ENCODE data around the gene HDAC4. TPM values are rescaled to one million over a fixed set of nuclear protein-coding genes. Genes with fewer than 3 reads are reported as not detected.
A peak's percentile ranks its signal among the peaks of the same experiment; 100 is the strongest.

HDAC4 gene
- total and polyA plus RNA-seq, 9 of the 15 experiments (the other 6 are each of a cell fraction or from before 2014, with no cell fraction given) = 0.11 to 20.2 (median 4.0) TPM

- TF ChIP-seq ZNF592 (IDR thresholded peaks at IDR 0.05) = peak; percentile 89; the same call in 1 of the 2 replicates
- no peak for TF ChIP-seq BRF1 (IDR thresholded peaks at IDR 0.05; ENCODE audit: borderline replicate concordance, extremely low read depth, insufficient read length)
- TF ChIP-seq ZBTB11 (CRISPR knock-in tag; IDR thresholded peaks at IDR 0.05) = no peak; a peak in 1 of 6 replicates
- no peak for TF ChIP-seq ETS2 (tag; IDR thresholded peaks at IDR 0.05; ENCODE audit: borderline replicate concordance, poor library complexity, severe bottlenecking)
- TF ChIP-seq, protein P1, sequence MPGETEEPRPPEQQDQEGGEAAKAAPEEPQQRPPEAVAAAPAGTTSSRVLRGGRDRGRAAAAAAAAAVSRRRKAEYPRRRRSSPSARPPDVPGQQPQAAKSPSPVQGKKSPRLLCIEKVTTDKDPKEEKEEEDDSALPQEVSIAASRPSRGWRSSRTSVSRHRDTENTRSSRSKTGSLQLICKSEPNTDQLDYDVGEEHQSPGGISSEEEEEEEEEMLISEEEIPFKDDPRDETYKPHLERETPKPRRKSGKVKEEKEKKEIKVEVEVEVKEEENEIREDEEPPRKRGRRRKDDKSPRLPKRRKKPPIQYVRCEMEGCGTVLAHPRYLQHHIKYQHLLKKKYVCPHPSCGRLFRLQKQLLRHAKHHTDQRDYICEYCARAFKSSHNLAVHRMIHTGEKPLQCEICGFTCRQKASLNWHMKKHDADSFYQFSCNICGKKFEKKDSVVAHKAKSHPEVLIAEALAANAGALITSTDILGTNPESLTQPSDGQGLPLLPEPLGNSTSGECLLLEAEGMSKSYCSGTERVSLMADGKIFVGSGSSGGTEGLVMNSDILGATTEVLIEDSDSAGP (CRISPR knock-in tag; IDR thresholded peaks at IDR 0.05) = no peak
- no peak for TF ChIP-seq U2AF2 (optimal IDR thresholded peaks at IDR 0.05; ENCODE audit: low read depth, low read length)
- no peak for TF ChIP-seq TEAD4 (IDR thresholded peaks at IDR 0.05; ENCODE audit: low read length)
- no peak for TF ChIP-seq TEAD4 (CRISPR knock-in tag; IDR thresholded peaks at IDR 0.05; ENCODE audit: borderline replicate concordance)
- TF ChIP-seq, protein P2, sequence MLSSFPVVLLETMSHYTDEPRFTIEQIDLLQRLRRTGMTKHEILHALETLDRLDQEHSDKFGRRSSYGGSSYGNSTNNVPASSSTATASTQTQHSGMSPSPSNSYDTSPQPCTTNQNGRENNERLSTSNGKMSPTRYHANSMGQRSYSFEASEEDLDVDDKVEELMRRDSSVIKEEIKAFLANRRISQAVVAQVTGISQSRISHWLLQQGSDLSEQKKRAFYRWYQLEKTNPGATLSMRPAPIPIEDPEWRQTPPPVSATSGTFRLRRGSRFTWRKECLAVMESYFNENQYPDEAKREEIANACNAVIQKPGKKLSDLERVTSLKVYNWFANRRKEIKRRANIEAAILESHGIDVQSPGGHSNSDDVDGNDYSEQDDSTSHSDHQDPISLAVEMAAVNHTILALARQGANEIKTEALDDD (IDR thresholded peaks at IDR 0.05) = no peak
- no peak for TF ChIP-seq ZNF217 (CRISPR knock-in tag; IDR thresholded peaks at IDR 0.05)
- no peak for TF ChIP-seq GABPB2 (CRISPR knock-in tag; conservative IDR thresholded peaks at IDR 0.05)
- no peak; the same call in 1 of the 2 replicates for TF ChIP-seq ARID3A (IDR thresholded peaks at IDR 0.05; ENCODE audit: borderline replicate concordance, low read depth, low read length)
- TF ChIP-seq MBD2 (IDR thresholded peaks at IDR 0.05; ENCODE audit: borderline replicate concordance, low read depth) = peak; percentile 88
Measured at GRCh38 chr2:239401067-239401880, 454 bp upstream of the HDAC4 start (continued).
